Immature natural killer cell (primary cell): ENCODE results near the gene NUP85. TPM values are rescaled to one million over a fixed set of nuclear protein-coding genes. Genes with fewer than 3 reads are reported as not detected.
"Not testable (repeated sequence)": the region's sequence is repeated elsewhere in the genome, so short reads cannot be mapped to it uniquely, and the experiment has no call there.

Source experiments
- DNase-seq, 3 donors: peaks; one replicate each; pipeline ENCODE4 v3.0.0; 2022; ENCODE audit warnings: mixed read lengths in 1 of 3
- H3K27ac Mint-ChIP-seq, 6 donors: one replicate each; pipeline ENCODE4 v1.8.0; 2020; ENCODE audit warnings: mixed read lengths in 6 of 6, mild to moderate bottlenecking in 5 of 6, inconsistent platforms in 4 of 6, moderate library complexity in 3 of 6
- H3K27me3 Mint-ChIP-seq, 3 donors: one replicate each; pipeline ENCODE4 v1.8.0; 2020 to 2021; ENCODE audit warnings: low read depth in 3 of 3, mild to moderate bottlenecking in 3 of 3, mixed read lengths in 3 of 3, moderate library complexity in 3 of 3, inconsistent platforms in 1 of 3
- H3K36me3 Mint-ChIP-seq, 3 donors: one replicate each; pipeline ENCODE4 v1.8.0; 2020; ENCODE audit warnings: mixed read lengths in 3 of 3, inconsistent platforms in 2 of 3, mild to moderate bottlenecking in 2 of 3
- H3K4me1 Mint-ChIP-seq, 2 donors: one replicate each; pipeline ENCODE4 v1.8.0; 2020; ENCODE audit warnings: inconsistent platforms in 2 of 2, mild to moderate bottlenecking in 2 of 2, mixed read lengths in 2 of 2, moderate library complexity in 1 of 2
- H3K4me3 Mint-ChIP-seq, 5 donors: one replicate each; pipeline ENCODE4 v1.8.0; 2020; ENCODE audit warnings: mild to moderate bottlenecking in 5 of 5, mixed read lengths in 5 of 5, inconsistent platforms in 3 of 5, moderate library complexity in 3 of 5
- H3K9me3 Mint-ChIP-seq, 6 donors: one replicate each; pipeline ENCODE4 v1.8.0; 2020; ENCODE audit warnings: mild to moderate bottlenecking in 6 of 6, mixed read lengths in 6 of 6, inconsistent platforms in 4 of 6, moderate library complexity in 3 of 6
- polyA plus RNA-seq, 3 donors: library from polyadenylated mRNA; unstranded; fragments of 300-500 nt; fragmentation: Illumina TruSeq; gene quantifications; one replicate each; pipeline ENCODE4 v1.2.3, GENCODE V29; 2021

The NUP85 gene
- polyA plus RNA-seq, 3 donors from 2014 or later, result 28.3 to 47.8 (median 41.1) TPM

GRCh38 chr17:75257228-75257627, 51.7 kb downstream of the NUP85 start:
- H3K9me3 Mint-ChIP-seq, DNase-seq, H3K36me3 Mint-ChIP-seq, H3K4me3 Mint-ChIP-seq: not testable (repeated sequence)
- peaks cover 69 to 98% of the 10 kb centered on the region in 2 donors for H3K4me1 Mint-ChIP-seq
- H3K27me3 Mint-ChIP-seq, result peaks cover 4 to 17% (median 9%) of the 10 kb centered on the region in 3 donors
- H3K27ac Mint-ChIP-seq, result peak overlapping the region in 2 of 6 donors; percentile 45 to 67

GRCh38 chr17:75260641-75261335, 55.3 kb downstream of the NUP85 start:
- H3K4me1 Mint-ChIP-seq, result peaks cover 54 to 69% of the 10 kb centered on the region in 2 donors
- no peaks in the 10 kb centered on the region for H3K9me3 Mint-ChIP-seq
- peak overlapping the region; percentile 99 to 100 (median 99) for H3K27ac Mint-ChIP-seq
- peaks cover 0 to 5% (median 4%) of the 10 kb centered on the region in 3 donors for H3K36me3 Mint-ChIP-seq
- peak overlapping the region; percentile 94 to 99 (median 95) for H3K4me3 Mint-ChIP-seq
- H3K27me3 Mint-ChIP-seq, result peaks cover 4 to 18% (median 8%) of the 10 kb centered on the region in 3 donors
- no peak for DNase-seq

GRCh38 chr17:75261336-75262111, 56.0 kb downstream of the NUP85 start, which contains the start of the genes GGA3 and MRPS7:
Gene GGA3 (minus strand): TSS chr17:75261606. CDS start chr17:75261587, 19 bp downstream.
Gene MRPS7 (plus strand): TSS chr17:75261879. CDS start chr17:75261901, 22 bp downstream.
- Mint-ChIP-seq H3K4me3 (peak within 1 kb of the TSS; percentile 94 to 99 (median 95)), H3K36me3 (peaks cover 0 to 10% (median 4%) of the 10 kb centered on the region in 3 donors), H3K27ac (peak within 1 kb of the TSS; percentile 99 to 100 (median 99)), H3K27me3 (peaks cover 4 to 18% (median 6%) of the 10 kb centered on the region in 3 donors), H3K4me1 (peaks cover 47 to 62% of the 10 kb centered on the region in 2 donors), H3K9me3 (no peaks in the 10 kb centered on the region)
- peak; percentile 96 to 97 (median 97) for DNase-seq

GRCh38 chr17:75262112-75262606, 56.7 kb downstream of the NUP85 start:
- Mint-ChIP-seq H3K9me3 (no peaks in the 10 kb centered on the region), H3K27me3 (peaks cover 4 to 18% (median 8%) of the 10 kb centered on the region in 3 donors), H3K4me1 (peaks cover 42 to 55% of the 10 kb centered on the region in 2 donors), H3K36me3 (peaks cover 0 to 10% (median 4%) of the 10 kb centered on the region in 3 donors), H3K27ac (peak overlapping the region; percentile 99 to 100 (median 99)), H3K4me3 (peak overlapping the region; percentile 94 to 99 (median 95))
- no peak for DNase-seq

GRCh38 chr17:75263055-75263454, 57.6 kb downstream of the NUP85 start:
- Mint-ChIP-seq H3K27ac (peak overlapping the region in 5 of 6 donors; percentile 99 to 100 (median 99)), H3K36me3 (peaks cover 0 to 10% (median 4%) of the 10 kb centered on the region in 3 donors)

GRCh38 chr17:75265614-75266315, 60.3 kb downstream of the NUP85 start:
- H3K4me1 Mint-ChIP-seq, result peaks cover 32 to 33% of the 10 kb centered on the region in 2 donors
- peaks cover 4 to 17% (median 8%) of the 10 kb centered on the region in 3 donors for H3K27me3 Mint-ChIP-seq
- no peak overlapping the region for H3K4me3 Mint-ChIP-seq
- no peaks in the 10 kb centered on the region for H3K9me3 Mint-ChIP-seq
- no peak for DNase-seq
- no peak overlapping the region for H3K27ac Mint-ChIP-seq
- H3K36me3 Mint-ChIP-seq, result peaks cover 0 to 10% (median 4%) of the 10 kb centered on the region in 3 donors

More at GRCh38 chr17:75263055-75263454, 57.6 kb downstream of the NUP85 start:
- H3K4me3 Mint-ChIP-seq, result peak overlapping the region; percentile 47 to 99 (median 95)
- no peak for DNase-seq
- no peaks in the 10 kb centered on the region for H3K9me3 Mint-ChIP-seq
- peaks cover 4 to 18% (median 7%) of the 10 kb centered on the region in 3 donors for H3K27me3 Mint-ChIP-seq
- peaks cover 40 to 46% of the 10 kb centered on the region in 2 donors for H3K4me1 Mint-ChIP-seq

- no peak for DNase-seq
- H3K4me3 Mint-ChIP-seq, result peak overlapping the region in 1 of 5 donors; percentile 27
- peak overlapping the region in 1 of 6 donors; percentile 49 for H3K27ac Mint-ChIP-seq
- no peaks in the 10 kb centered on the region for H3K9me3 Mint-ChIP-seq
- H3K27me3 Mint-ChIP-seq, result peaks cover 3 to 11% (median 7%) of the 10 kb centered on the region in 3 donors
- peaks cover 0 to 10% (median 4%) of the 10 kb centered on the region in 3 donors for H3K36me3 Mint-ChIP-seq
- H3K4me1 Mint-ChIP-seq, result peaks cover 27 to 28% of the 10 kb centered on the region in 2 donors
Measured at GRCh38 chr17:75266316-75267152, 61.1 kb downstream of the NUP85 start.

GRCh38 chr17:75267153-75267410, 61.6 kb downstream of the NUP85 start:
- Mint-ChIP-seq H3K4me3 (peak overlapping the region in 1 of 5 donors; percentile 27), H3K9me3 (no peaks in the 10 kb centered on the region), H3K4me1 (peaks cover 26 to 27% of the 10 kb centered on the region in 2 donors), H3K36me3 (peaks cover 0 to 10% (median 4%) of the 10 kb centered on the region in 3 donors), H3K27ac (peak overlapping the region in 1 of 6 donors; percentile 49), H3K27me3 (peaks cover 0 to 6% (median 4%) of the 10 kb centered on the region in 3 donors)
- DNase-seq, result no peak

GRCh38 chr17:75267411-75268232, 62.1 kb downstream of the NUP85 start:
- no peaks in the 10 kb centered on the region for H3K9me3 Mint-ChIP-seq
- no peak overlapping the region for H3K27ac Mint-ChIP-seq
- peaks cover 0 to 10% (median 4%) of the 10 kb centered on the region in 3 donors for H3K36me3 Mint-ChIP-seq
- H3K27me3 Mint-ChIP-seq, result peaks cover 0 to 4% (median 3%) of the 10 kb centered on the region in 3 donors
- peaks cover 22% of the 10 kb centered on the region in 2 donors for H3K4me1 Mint-ChIP-seq
- no peak for DNase-seq
- no peak overlapping the region for H3K4me3 Mint-ChIP-seq

GRCh38 chr17:75269844-75270217, 64.4 kb downstream of the NUP85 start:
- Mint-ChIP-seq H3K4me3 (peak overlapping the region; percentile 76 to 87 (median 82)), H3K4me1 (peaks cover 19 to 27% of the 10 kb centered on the region in 2 donors), H3K27ac (peak overlapping the region; percentile 59 to 92 (median 87)), H3K9me3 (no peaks in the 10 kb centered on the region), H3K27me3 (peaks cover 0 to 8% (median 5%) of the 10 kb centered on the region in 3 donors), H3K36me3 (peaks cover 0 to 4% (median 0%) of the 10 kb centered on the region in 3 donors)
- no peak for DNase-seq

GRCh38 chr17:75270218-75270965, 64.9 kb downstream of the NUP85 start:
- peaks cover 0 to 8% (median 5%) of the 10 kb centered on the region in 3 donors for H3K27me3 Mint-ChIP-seq
- H3K27ac Mint-ChIP-seq, result peak overlapping the region; percentile 59 to 92 (median 87)
- H3K4me1 Mint-ChIP-seq, result peaks cover 19 to 30% of the 10 kb centered on the region in 2 donors
- H3K9me3 Mint-ChIP-seq, result no peaks in the 10 kb centered on the region
- no peak for DNase-seq
- H3K4me3 Mint-ChIP-seq, result peak overlapping the region; percentile 76 to 87 (median 82)
- peaks cover 0 to 6% (median 0%) of the 10 kb centered on the region in 3 donors for H3K36me3 Mint-ChIP-seq
